Eye (tissue), 1 donor: ENCODE data around the gene CLEC4A.
"Not testable (repeated sequence)": the region's sequence is repeated elsewhere in the genome, so short reads cannot be mapped to it uniquely, and the experiment has no call there.

ENCODE experiments used
- DNase-seq: peaks from one replicate; pipeline ENCODE4 v3.0.0-alpha.2; 2015

CLEC4A gene

GRCh38 chr12:8134398-8134930, 11.0 kb downstream of the CLEC4A start:
- DNase-seq, result not testable (repeated sequence)

- not testable (repeated sequence) for DNase-seq
Observed at GRCh38 chr12:8141647-8142046, 18.2 kb downstream of the CLEC4A start.

- no peak for DNase-seq
Observed at GRCh38 chr12:8143261-8143660, 19.8 kb downstream of the CLEC4A start.

GRCh38 chr12:8145754-8146441, 22.5 kb downstream of the CLEC4A start:
- DNase-seq, result peak; percentile 69

- DNase-seq, result no peak
Observed at GRCh38 chr12:8146442-8146771, 23.0 kb downstream of the CLEC4A start.

GRCh38 chr12:8154526-8154925, 31.1 kb downstream of the CLEC4A start:
- DNase-seq, result no peak

GRCh38 chr12:8156416-8156815, 33.0 kb downstream of the CLEC4A start:
- DNase-seq, result no peak

GRCh38 chr12:8156845-8157244, 33.4 kb downstream of the CLEC4A start, which contains the start of gene ZNF705A:
Gene ZNF705A, plus strand, starts transcription at chr12:8157015. Its CDS starts 15,611 bp downstream, at chr12:8172626.
- peak; percentile 6 for DNase-seq

- no peak for DNase-seq
Observed at GRCh38 chr12:8157484-8158198, 34.2 kb downstream of the CLEC4A start.

GRCh38 chr12:8172911-8173310, 49.5 kb downstream of the CLEC4A start:
- not testable (repeated sequence) for DNase-seq

- peak; percentile 86 for DNase-seq
Observed at GRCh38 chr12:8179989-8180585, 56.7 kb downstream of the CLEC4A start.

- DNase-seq, result not testable (repeated sequence)
Observed at GRCh38 chr12:8181271-8181670, 57.9 kb downstream of the CLEC4A start.

- not testable (repeated sequence) for DNase-seq
Observed at GRCh38 chr12:8182923-8183322, 59.5 kb downstream of the CLEC4A start.

GRCh38 chr12:8183346-8183745, 59.9 kb downstream of the CLEC4A start:
- DNase-seq, result not testable (repeated sequence)

GRCh38 chr12:8184206-8184605, 60.8 kb downstream of the CLEC4A start:
- DNase-seq, result not testable (repeated sequence)

GRCh38 chr12:8188088-8188487, 64.7 kb downstream of the CLEC4A start:
- not testable (repeated sequence) for DNase-seq
